Neural cell (in vitro differentiated cells): ENCODE measurements around the gene TYROBP. TPM values are rescaled to one million over a fixed set of nuclear protein-coding genes. Genes with fewer than 3 reads are reported as not detected.

ENCODE experiments used
- H2AFZ ChIP-seq: fragments of 200-600, 300-800 bp; sonication (generic), shearing (Covaris generic); 2 replicates; pipeline ENCODE4 v1.6.0; 2014; ENCODE audit warnings: low read depth, mild to moderate bottlenecking, antibody characterized with exemption, low read length, moderate library complexity
- H3F3A ChIP-seq: fragments of 200-600 bp; shearing (Covaris generic); 2 replicates; pipeline ENCODE4 v1.6.1; 2016; ENCODE audit warnings: mild to moderate bottlenecking, moderate library complexity, mixed read lengths, antibody characterized with exemption, low read length; ENCODE audit not compliant: insufficient read depth, poor library complexity, severe bottlenecking
- H3K27ac ChIP-seq: fragments of 200-600, 300-800 bp; sonication (generic), shearing (Covaris generic); 2 replicates; pipeline ENCODE4 v1.5.1; 2014; ENCODE audit warnings: mild to moderate bottlenecking, low read length, moderate library complexity
- H3K27me3 ChIP-seq: fragments of 300-800, 200-600 bp; sonication (generic), shearing (Covaris generic); 2 replicates; pipeline ENCODE4 v1.6.0; 2014; ENCODE audit warnings: mild to moderate bottlenecking, low read depth, low read length, moderate library complexity; ENCODE audit not compliant: insufficient read depth
- H3K36me3 ChIP-seq: fragments of 300-800, 200-600 bp; sonication (generic), shearing (Covaris generic); 2 replicates; pipeline ENCODE4 v1.5.1; 2014; ENCODE audit warnings: mild to moderate bottlenecking, antibody characterized with exemption, low read length, moderate library complexity; ENCODE audit not compliant: insufficient read depth
- H3K4me2 ChIP-seq: fragments of 300-800, 200-600 bp; sonication (generic), shearing (Covaris generic); 2 replicates; pipeline ENCODE4 v1.6.0; 2014; ENCODE audit warnings: mild to moderate bottlenecking, low read length
- H3K4me3 ChIP-seq: fragments of 300-800, 200-600 bp; sonication (generic), shearing (Covaris generic); 2 replicates; pipeline ENCODE4 v1.5.1; 2014; ENCODE audit warnings: mild to moderate bottlenecking, low read length, moderate library complexity
- H3K79me2 ChIP-seq: fragments of 200-600 bp; shearing (Covaris generic); replicated peaks from 2 replicates; pipeline ENCODE4 v1.6.0; 2014; ENCODE audit warnings: mild to moderate bottlenecking, low read length, moderate library complexity; ENCODE audit not compliant: insufficient read depth
- H3K9ac ChIP-seq: fragments of 300-800, 200-600 bp; sonication (generic), shearing (Covaris generic); 2 replicates; pipeline ENCODE4 v1.6.1; 2016; ENCODE audit warnings: mild to moderate bottlenecking, low read length, mixed read lengths
- H3K9me2 ChIP-seq: fragments of 200-600 bp; shearing (Covaris generic); 2 replicates; pipeline ENCODE4 v1.6.1; 2016; ENCODE audit warnings: mild to moderate bottlenecking, low read length, mixed read lengths; ENCODE audit not compliant: insufficient read depth
- H3K9me3 ChIP-seq: fragments of 200-600, 300-800 bp; sonication (generic), shearing (Covaris generic); 2 replicates; pipeline ENCODE4 v1.6.1; 2016; ENCODE audit warnings: mild to moderate bottlenecking, mixed run types, low read length, moderate library complexity, mixed read lengths
- H4K20me1 ChIP-seq: fragments of 200-600 bp; shearing (Covaris generic); 2 replicates; pipeline ENCODE4 v1.6.1; 2016; ENCODE audit warnings: mild to moderate bottlenecking, mixed run types; ENCODE audit not compliant: insufficient read depth
- CTCF ChIP-seq: fragments of 450-650 bp; IDR thresholded peaks from 2 replicates; pipeline ENCODE4 v1.5.1; 2014; ENCODE audit warnings: antibody characterized with exemption, mild to moderate bottlenecking, moderate library complexity; ENCODE audit not compliant: poor library complexity, severe bottlenecking
- EP300 ChIP-seq: fragments of 450-650 bp; conservative IDR thresholded peaks from 2 replicates; pipeline ENCODE4 v1.6.1; 2014; ENCODE audit warnings: antibody characterized with exemption, mild to moderate bottlenecking, moderate library complexity; ENCODE audit not compliant: poor library complexity, severe bottlenecking
- EZH2 ChIP-seq: fragments of 200-600, 300-800 bp; shearing (Covaris generic), sonication (generic); IDR thresholded peaks from 2 replicates; pipeline ENCODE4 v1.6.1; 2014; ENCODE audit warnings: antibody characterized with exemption, low read length, borderline replicate concordance, mild to moderate bottlenecking; ENCODE audit not compliant: insufficient read depth, poor library complexity, severe bottlenecking
- MXI1 ChIP-seq: fragments of 450-650 bp; conservative IDR thresholded peaks from 2 replicates; pipeline ENCODE4 v1.6.1; 2014; ENCODE audit warnings: antibody characterized with exemption, mild to moderate bottlenecking; ENCODE audit not compliant: poor library complexity, severe bottlenecking
- POLR2AphosphoS5 ChIP-seq: IDR thresholded peaks from 2 replicates; pipeline ENCODE4 v1.6.1; 2012
- RAD21 ChIP-seq: fragments of 450-650 bp; conservative IDR thresholded peaks from 2 replicates; pipeline ENCODE4 v1.6.1; 2014; ENCODE audit warnings: antibody characterized with exemption, mild to moderate bottlenecking, moderate library complexity
- REST ChIP-seq: IDR thresholded peaks from 2 replicates; pipeline ENCODE4 v1.6.1; 2012; ENCODE audit warnings: borderline replicate concordance
- SMC3 ChIP-seq: fragments of 450-650 bp; conservative IDR thresholded peaks from 2 replicates; pipeline ENCODE4 v1.6.1; 2014; ENCODE audit warnings: antibody characterized with exemption, mild to moderate bottlenecking, moderate library complexity; ENCODE audit not compliant: poor library complexity
- TAF1 ChIP-seq: IDR thresholded peaks from 2 replicates; pipeline ENCODE4 v1.6.1; 2012; ENCODE audit warnings: low read depth
- polyA plus RNA-seq: library from polyadenylated mRNA; depleted of rRNA; stranded (reverse); fragments of >200 nt; gene quantifications from 2 replicates; pipeline ENCODE4 v1.2.3, GENCODE V29; 2014

TYROBP gene
- polyA plus RNA-seq, 1 donor from 2014 or later, result not detected

GRCh38 chr19:35940078-35940775 is 32.1 kb upstream of the TYROBP start:
- H3F3A ChIP-seq, result no peaks in the 10 kb centered on the region
- no peaks in the 10 kb centered on the region for H3K9me2 ChIP-seq
- no peak for TF ChIP-seq TAF1
- no peak for TF ChIP-seq EZH2
- TF ChIP-seq RAD21, result no peak
- no peak for TF ChIP-seq EP300
- TF ChIP-seq SMC3, result no peak
- no peak for TF ChIP-seq MXI1
- no peak for TF ChIP-seq POLR2AphosphoS5
- no peak for TF ChIP-seq CTCF
- no peak for TF ChIP-seq REST
- H3K9me3 ChIP-seq, result no peaks in the 10 kb centered on the region
- no peaks in the 10 kb centered on the region for H3K36me3 ChIP-seq
- H3K27me3 ChIP-seq, result no peaks in the 10 kb centered on the region
- H3K4me3 ChIP-seq, result peak overlapping the region; percentile 21
- no peak overlapping the region for H2AFZ ChIP-seq
- H3K27ac ChIP-seq, result no peak overlapping the region
- no peak overlapping the region for H3K4me2 ChIP-seq
- peaks cover 28% of the 10 kb centered on the region for H3K79me2 ChIP-seq
- H4K20me1 ChIP-seq, result no peaks in the 10 kb centered on the region
- no peak overlapping the region for H3K9ac ChIP-seq

- H4K20me1 ChIP-seq, result no peaks in the 10 kb centered on the region
- no peaks in the 10 kb centered on the region for H3K9me2 ChIP-seq
- H3K27me3 ChIP-seq, result no peaks in the 10 kb centered on the region
- H2AFZ ChIP-seq, result no peak overlapping the region
- TF ChIP-seq EZH2, result no peak
- no peak overlapping the region for H3K9ac ChIP-seq
- no peaks in the 10 kb centered on the region for H3K36me3 ChIP-seq
- no peaks in the 10 kb centered on the region for H3K9me3 ChIP-seq
- peak overlapping the region; percentile 88 for H3K4me3 ChIP-seq
- no peak overlapping the region for H3K27ac ChIP-seq
- peaks cover 30% of the 10 kb centered on the region for H3K79me2 ChIP-seq
- H3F3A ChIP-seq, result no peaks in the 10 kb centered on the region
- H3K4me2 ChIP-seq, result no peak overlapping the region
Measured at GRCh38 chr19:35939307-35940077, 31.4 kb upstream of the TYROBP start.
